Measurements from ENCODE around the gene PPP2R3A. TPM values are rescaled to one million over a fixed set of nuclear protein-coding genes. Genes with fewer than 3 reads are reported as not detected.

The PPP2R3A gene
- total and polyA plus RNA-seq, 2 of the 13 experiments (the other 11 are each of a cell fraction or from before 2014, with no cell fraction given) = 0.07 to 0.12 TPM

GRCh38 chr3:136069933-136070332, 104.4 kb downstream of the PPP2R3A start:
- no peak overlapping the region for H3K9ac ChIP-seq (ENCODE audit: insufficient read depth, low read depth, low read length)
- ChIA-PET POLR2A (no interaction called here), CTCF (ENCODE audit: low intra/inter-chr PET ratio, low total read pairs) (no interaction called here)
- H3K27ac ChIP-seq (ENCODE audit: extremely low read length, insufficient read depth, low read length) = no peak overlapping the region
- H4K20me1 ChIP-seq (ENCODE audit: insufficient read depth, low read length) = no peaks in the 10 kb centered on the region
- in situ Hi-C loops (cut with HindIII; ENCODE audit: extremely low pct_ligation_motif_present, low pct_unique_long_range_greater_than_20kb) (loop anchor here (10.0 kb wide), 2 partner anchors 685 to 945 kb away; partner anchors contain the start of gene STAG1), intact Hi-C loops (cut with micrococcal nuclease; ENCODE audit: unreplicated experiment) (loop anchor here (10.0 kb wide), 1 partner anchor 475 kb away; no protein-coding TSS in a partner anchor)
- H3K4me1 ChIP-seq (ENCODE audit: insufficient read depth, low read length) = no peaks in the 10 kb centered on the region
- TF ChIP-seq NFE2L2 (IDR thresholded peaks at IDR 0.05; ENCODE audit: low read length) (no peak), FOXM1 (CRISPR knock-in tag; IDR thresholded peaks at IDR 0.05) (no peak), ZNF30 (CRISPR knock-in tag; IDR thresholded peaks at IDR 0.05) (no peak), ARNTL (CRISPR knock-in tag; IDR thresholded peaks at IDR 0.05) (no peak), PCBP2 (optimal IDR thresholded peaks at IDR 0.05; ENCODE audit: low read depth, low read length, poor library complexity, severe bottlenecking) (no peak), ATF7 (IDR thresholded peaks at IDR 0.05) (no peak), ATF7 (CRISPR knock-in tag; IDR thresholded peaks at IDR 0.05) (no peak), FOXO4 (CRISPR knock-in tag; conservative IDR thresholded peaks at IDR 0.05) (no peak), ZNF3 (CRISPR knock-in tag; IDR thresholded peaks at IDR 0.05) (no peak), SNAPC4 (CRISPR knock-in tag; IDR thresholded peaks at IDR 0.05) (no peak), ZNF230 (CRISPR knock-in tag; IDR thresholded peaks at IDR 0.05) (no peak), ZNF7 (CRISPR knock-in tag; IDR thresholded peaks at IDR 0.05) (no peak), GFI1 (CRISPR knock-in tag; IDR thresholded peaks at IDR 0.05; ENCODE audit: borderline replicate concordance) (no peak), BHLHE40 (IDR thresholded peaks at IDR 0.05; ENCODE audit: low read length) (no peak), FOXA1 (IDR thresholded peaks at IDR 0.05) (no peak), FOXA1 (CRISPR knock-in tag; IDR thresholded peaks at IDR 0.05) (no peak), ZNF10 (CRISPR knock-in tag; IDR thresholded peaks at IDR 0.05; ENCODE audit: borderline replicate concordance, low read depth) (no peak), FOXP4 (CRISPR knock-in tag; IDR thresholded peaks at IDR 0.05) (no peak), RCOR2 (CRISPR knock-in tag; IDR thresholded peaks at IDR 0.05) (no peak), FOXK1 (CRISPR knock-in tag; IDR thresholded peaks at IDR 0.05; ENCODE audit: borderline replicate concordance, low read depth) (no peak)
- no peak overlapping the region for H3K4me3 ChIP-seq (replicated peaks in 1 of 3; ENCODE audit: insufficient read depth in 1 of 3, low read depth in 2 of 3, low read length in 3 of 3)
- H3K9me3 ChIP-seq (ENCODE audit: low read length) = no peaks in the 10 kb centered on the region
- no TSS peak for BruUV-seq (replicated peaks)
- no peak for ATAC-seq
- no peaks in the 10 kb centered on the region for H3K79me2 ChIP-seq (ENCODE audit: insufficient read depth, low read length)
- H2AFZ ChIP-seq (ENCODE audit: low read length) = no peak overlapping the region
- H3K4me2 ChIP-seq (ENCODE audit: low read depth, low read length) = no peak overlapping the region
- no peak for FAIRE-seq
- no peaks in the 10 kb centered on the region; a peak in 1 of 5 replicates for H3K27me3 ChIP-seq (ENCODE audit: control insufficient read depth in 1 of 2, insufficient read depth in 2 of 2, low read length in 2 of 2)
- 25% methylated on average over 5 of the region's 5 CpGs for WGBS (ENCODE audit: low lambda C conversion rate)
- DNase-seq (ENCODE audit: low spot score) = no peak
- H3K36me3 ChIP-seq (replicated peaks in 1 of 2; ENCODE audit: control insufficient read depth in 1 of 2, insufficient read depth in 2 of 2, low read length in 2 of 2) = no peaks in the 10 kb centered on the region

Data from HepG2 (cell line).